ENCODE data around the gene SGCG.
A peak's percentile ranks its signal among the peaks of the same experiment; 100 is the strongest.
"Not testable (repeated sequence)": the region's sequence is repeated elsewhere in the genome, so short reads cannot be mapped to it uniquely, and the experiment has no call there.

The SGCG gene

GRCh38 chr13:23180711-23181110 lies at the start of gene SGCG:
Gene SGCG (plus strand): TSS chr13:23180979. CDS start chr13:23203695, 22,716 bp downstream.
- DNase-seq, result no peak

GRCh38 chr13:23134542-23134941 lies 46.2 kb upstream of the SGCG start:
- DNase-seq, result no peak

- no peak for DNase-seq
Observed at GRCh38 chr13:23140492-23140891, 40.3 kb upstream of the SGCG start.

- no peak for DNase-seq
Observed at GRCh38 chr13:23141964-23142363, 38.8 kb upstream of the SGCG start.

- not testable (repeated sequence) for DNase-seq
Observed at GRCh38 chr13:23142607-23143006, 38.2 kb upstream of the SGCG start.

- DNase-seq, result no peak
Observed at GRCh38 chr13:23144431-23144830, 36.3 kb upstream of the SGCG start.

- DNase-seq, result no peak
Observed at GRCh38 chr13:23146006-23146405, 34.8 kb upstream of the SGCG start.

- DNase-seq, result no peak
Observed at GRCh38 chr13:23146811-23147625, 33.8 kb upstream of the SGCG start.

GRCh38 chr13:23147827-23148226 lies 33.0 kb upstream of the SGCG start:
- no peak for DNase-seq

- no peak for DNase-seq
Observed at GRCh38 chr13:23157781-23158180, 23.0 kb upstream of the SGCG start.

- peak; percentile 10 for DNase-seq
Observed at GRCh38 chr13:23159205-23159759, 21.5 kb upstream of the SGCG start.

- no peak for DNase-seq
Observed at GRCh38 chr13:23159760-23160637, 20.8 kb upstream of the SGCG start.

GRCh38 chr13:23160638-23161480 lies 19.9 kb upstream of the SGCG start:
- no peak for DNase-seq

GRCh38 chr13:23161481-23161825 lies 19.3 kb upstream of the SGCG start:
- no peak for DNase-seq

GRCh38 chr13:23175920-23176319 lies 4.9 kb upstream of the SGCG start:
- DNase-seq, result no peak

GRCh38 chr13:23182142-23182541 lies 1.4 kb downstream of the SGCG start:
- no peak for DNase-seq

GRCh38 chr13:23183292-23183691 lies 2.5 kb downstream of the SGCG start:
- no peak for DNase-seq

- DNase-seq, result no peak
Observed at GRCh38 chr13:23185542-23185941, 4.8 kb downstream of the SGCG start.

- DNase-seq, result no peak
Observed at GRCh38 chr13:23201870-23202269, 21.1 kb downstream of the SGCG start.

- DNase-seq, result no peak
Observed at GRCh38 chr13:23202383-23202782, 21.6 kb downstream of the SGCG start.

- DNase-seq, result no peak
Observed at GRCh38 chr13:23203516-23203915, 22.7 kb downstream of the SGCG start.

- DNase-seq, result no peak
Observed at GRCh38 chr13:23205807-23206206, 25.0 kb downstream of the SGCG start.

GRCh38 chr13:23212671-23213070 lies 31.9 kb downstream of the SGCG start:
- DNase-seq, result no peak
